ENCODE measurements around the gene ATP10A.

GRCh38 chr15:25709437-25710159, 153.5 kb downstream of the ATP10A start:
- no peak for TF ChIP-seq POLR2A (IDR thresholded peaks at IDR 0.05)
- no peak for TF ChIP-seq CTCF (IDR thresholded peaks at IDR 0.05)
- TF ChIP-seq POLR2AphosphoS5 (IDR thresholded peaks at IDR 0.05) = no peak
- TF ChIP-seq EP300 (IDR thresholded peaks at IDR 0.05) = no peak

Measured in stomach (tissue), 4 donors.